Tibial nerve (tissue), 4 donors: Measurements from ENCODE around the gene RASGEF1C.

ENCODE experiments used
- EP300 ChIP-seq, 2 donors: sonication (generic); formaldehyde crosslinking; IDR thresholded peaks; one replicate each; pipeline ENCODE4 v1.6.1; 2017; ENCODE audit warnings: antibody characterized with exemption in 2 of 2, mild to moderate bottlenecking in 1 of 2
- POLR2A ChIP-seq, 2 donors: fragments of 450-650 bp; IDR thresholded peaks; one replicate each; pipeline ENCODE4 v1.6.1; 2017; ENCODE audit warnings: antibody characterized with exemption in 2 of 2, mild to moderate bottlenecking in 2 of 2, moderate library complexity in 2 of 2
- TF ChIP-seq, protein P1 (sequence below), 5 experiments: fragments of 200-600 bp in 3 of 5; fragments of 450-650 bp in 2 of 5; sonication (generic) in 3 of 5; IDR thresholded peaks; one replicate each; pipeline ENCODE4 v1.5.1; 2016 to 2019; ENCODE audit warnings: antibody characterized with exemption in 5 of 5, mild to moderate bottlenecking in 3 of 5, moderate library complexity in 2 of 5

DNA sequence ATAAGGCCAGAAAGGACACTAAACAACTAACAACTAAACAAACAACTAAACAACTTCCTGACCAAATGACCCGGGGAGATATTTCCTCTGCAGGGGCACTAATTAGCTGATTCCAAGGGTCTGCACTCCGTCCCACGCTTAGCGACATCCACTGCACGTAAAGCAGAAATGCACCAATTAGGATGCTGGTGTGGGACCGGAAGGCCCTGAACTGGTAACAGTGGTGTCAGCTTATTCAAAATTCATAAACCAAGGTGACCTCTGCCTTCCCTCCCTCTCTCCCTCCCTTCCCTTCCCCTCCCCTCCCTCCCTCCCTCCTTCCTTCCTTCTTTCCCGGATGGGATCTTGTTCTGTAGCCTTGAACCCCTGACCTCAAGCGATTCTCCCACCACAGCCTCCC lies 9.6 kb downstream of the RASGEF1C start:
- TF ChIP-seq, protein P1, sequence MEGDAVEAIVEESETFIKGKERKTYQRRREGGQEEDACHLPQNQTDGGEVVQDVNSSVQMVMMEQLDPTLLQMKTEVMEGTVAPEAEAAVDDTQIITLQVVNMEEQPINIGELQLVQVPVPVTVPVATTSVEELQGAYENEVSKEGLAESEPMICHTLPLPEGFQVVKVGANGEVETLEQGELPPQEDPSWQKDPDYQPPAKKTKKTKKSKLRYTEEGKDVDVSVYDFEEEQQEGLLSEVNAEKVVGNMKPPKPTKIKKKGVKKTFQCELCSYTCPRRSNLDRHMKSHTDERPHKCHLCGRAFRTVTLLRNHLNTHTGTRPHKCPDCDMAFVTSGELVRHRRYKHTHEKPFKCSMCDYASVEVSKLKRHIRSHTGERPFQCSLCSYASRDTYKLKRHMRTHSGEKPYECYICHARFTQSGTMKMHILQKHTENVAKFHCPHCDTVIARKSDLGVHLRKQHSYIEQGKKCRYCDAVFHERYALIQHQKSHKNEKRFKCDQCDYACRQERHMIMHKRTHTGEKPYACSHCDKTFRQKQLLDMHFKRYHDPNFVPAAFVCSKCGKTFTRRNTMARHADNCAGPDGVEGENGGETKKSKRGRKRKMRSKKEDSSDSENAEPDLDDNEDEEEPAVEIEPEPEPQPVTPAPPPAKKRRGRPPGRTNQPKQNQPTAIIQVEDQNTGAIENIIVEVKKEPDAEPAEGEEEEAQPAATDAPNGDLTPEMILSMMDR (IDR thresholded peaks at IDR 0.05) = no peak
- TF ChIP-seq EP300 (IDR thresholded peaks at IDR 0.05) (no peak), POLR2A (IDR thresholded peaks at IDR 0.05) (no peak)
